HUES6 (cell line): ENCODE results near the gene DPH2.

ENCODE experiments used
- H3K27ac ChIP-seq: 2 replicates; pipeline ENCODE4 v1.7.0; 2013; ENCODE audit warnings: low read depth, mild to moderate bottlenecking, low read length, inconsistent platforms
- H3K27me3 ChIP-seq: 2 replicates; pipeline ENCODE4 v1.6.1; 2013; ENCODE audit warnings: low read length; ENCODE audit not compliant: control insufficient read depth, insufficient read depth
- H3K36me3 ChIP-seq: 2 replicates; pipeline ENCODE4 v1.6.1; 2013; ENCODE audit warnings: low read length; ENCODE audit not compliant: control insufficient read depth, insufficient read depth
- H3K4me1 ChIP-seq: 2 replicates; pipeline ENCODE4 v1.6.1; 2013; ENCODE audit warnings: low read length; ENCODE audit not compliant: control insufficient read depth, insufficient read depth
- H3K4me3 ChIP-seq: 2 replicates; pipeline ENCODE4 v1.5.1; 2013; ENCODE audit warnings: low read depth, low read length
- H3K9ac ChIP-seq: one replicate; pipeline ENCODE4 v1.6.1; 2013; ENCODE audit warnings: mild to moderate bottlenecking, low read length
- H3K9me3 ChIP-seq: 2 replicates; pipeline ENCODE4 v1.6.1; 2013; ENCODE audit warnings: low read depth, low read length; ENCODE audit not compliant: control insufficient read depth, insufficient read depth

The DPH2 gene

DNA sequence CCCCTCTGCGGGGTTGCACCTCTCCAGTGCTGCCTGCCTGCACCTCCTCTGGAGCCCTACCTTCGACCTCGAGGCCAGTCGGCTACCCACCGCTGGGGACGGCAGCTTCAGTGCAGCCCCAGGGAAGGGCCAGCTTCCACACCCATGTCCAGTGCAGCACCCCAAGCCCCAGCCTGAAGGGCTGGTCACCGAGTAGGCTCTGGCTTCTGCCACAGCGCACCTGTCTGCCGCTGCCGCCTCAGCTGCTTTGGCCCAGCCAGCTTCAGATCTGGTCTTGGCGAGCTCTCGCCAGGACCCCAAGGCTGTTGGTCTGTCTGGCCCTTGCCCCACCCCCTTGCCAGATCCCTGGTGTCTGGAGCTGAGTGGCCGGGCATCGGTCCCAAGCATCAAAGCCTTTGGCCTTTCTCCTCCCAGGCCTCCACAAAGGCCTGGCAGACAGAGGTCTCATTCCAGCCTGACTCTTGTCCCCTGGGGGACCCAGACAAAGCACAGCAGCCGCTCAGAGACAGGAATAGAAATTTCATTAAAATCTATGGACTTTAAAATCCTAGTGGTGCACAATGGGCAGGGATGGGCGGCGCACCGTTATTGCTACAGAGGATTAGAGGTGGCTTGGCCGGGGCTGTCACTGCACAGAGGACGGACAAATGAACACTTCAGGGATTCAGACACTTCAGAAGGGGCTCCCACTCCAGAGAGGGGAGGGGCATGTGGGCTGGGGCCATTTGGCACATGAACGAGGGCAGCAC lies 26.3 kb downstream of the DPH2 start:
- peaks cover 13% of the 10 kb centered on the region; the same call in 1 of the 2 replicates for H3K36me3 ChIP-seq

GRCh38 chr1:43996733-43997115 lies 26.9 kb downstream of the DPH2 start:
- Histone ChIP-seq H3K27me3 (no peaks in the 10 kb centered on the region), H3K4me1 (peaks cover 19% of the 10 kb centered on the region), H3K27ac (no peak overlapping the region), H3K36me3 (peaks cover 19% of the 10 kb centered on the region; the same call in 1 of the 2 replicates), H3K4me3 (no peak overlapping the region), H3K9ac (no peak overlapping the region), H3K9me3 (no peaks in the 10 kb centered on the region)

More for the DNA sequence above, 26.3 kb downstream of the DPH2 start:
- Histone ChIP-seq H3K4me3 (no peak overlapping the region), H3K9me3 (no peaks in the 10 kb centered on the region), H3K27ac (no peak overlapping the region), H3K27me3 (no peaks in the 10 kb centered on the region), H3K9ac (no peak overlapping the region), H3K4me1 (peaks cover 20% of the 10 kb centered on the region)

DNA sequence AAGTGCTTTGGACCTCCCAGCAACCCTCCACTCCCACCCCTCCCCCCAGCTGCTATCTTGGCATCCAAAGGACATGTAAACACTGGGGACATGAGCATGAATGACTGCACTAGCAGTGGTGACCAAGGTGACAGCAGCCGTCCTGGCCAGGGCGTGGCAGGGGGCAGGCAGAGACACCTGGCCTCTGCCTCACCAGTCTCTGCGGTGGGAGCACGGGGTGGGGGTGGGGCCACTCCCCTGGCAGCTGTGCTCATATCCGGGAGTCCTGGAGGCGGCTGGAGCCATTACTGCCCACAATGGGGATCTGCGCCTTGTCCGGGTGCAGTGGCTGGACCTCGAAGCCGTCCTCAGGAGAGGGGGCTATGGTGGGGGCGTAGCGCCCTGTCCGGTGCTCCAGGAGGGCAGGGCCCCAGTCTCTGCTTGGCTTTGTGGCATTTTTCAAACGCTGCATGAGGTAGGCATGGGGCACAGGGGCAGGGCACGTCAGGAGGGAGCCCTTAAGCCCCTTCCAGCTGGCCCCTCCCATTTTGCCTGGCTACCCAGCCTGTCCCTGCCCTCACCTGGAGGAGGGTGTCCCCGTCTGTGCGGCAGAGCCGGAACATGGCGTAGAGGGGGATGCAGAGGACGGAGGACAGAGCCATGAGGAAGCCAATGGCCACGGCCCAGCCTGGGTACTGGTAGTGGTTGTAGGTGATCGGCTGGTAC lies 27.6 kb downstream of the DPH2 start:
- no peaks in the 10 kb centered on the region for H3K27me3 ChIP-seq
- H3K4me3 ChIP-seq: no peak overlapping the region
- no peak overlapping the region for H3K9ac ChIP-seq
- peaks cover 18% of the 10 kb centered on the region for H3K4me1 ChIP-seq
- no peaks in the 10 kb centered on the region for H3K9me3 ChIP-seq
- no peak overlapping the region for H3K27ac ChIP-seq
- H3K36me3 ChIP-seq: peaks cover 22% of the 10 kb centered on the region; the same call in 1 of the 2 replicates

GRCh38 chr1:43998000-43998378 lies 28.2 kb downstream of the DPH2 start:
- H3K27ac ChIP-seq: no peak overlapping the region
- no peaks in the 10 kb centered on the region for H3K9me3 ChIP-seq
- H3K27me3 ChIP-seq: no peaks in the 10 kb centered on the region
- no peak overlapping the region for H3K9ac ChIP-seq
- no peak overlapping the region for H3K4me3 ChIP-seq
- peaks cover 22% of the 10 kb centered on the region; the same call in 1 of the 2 replicates for H3K36me3 ChIP-seq
- H3K4me1 ChIP-seq: peaks cover 13% of the 10 kb centered on the region; the same call in 1 of the 2 replicates

- Histone ChIP-seq H3K36me3 (peaks cover 22% of the 10 kb centered on the region; the same call in 1 of the 2 replicates), H3K9ac (no peak overlapping the region)
Measured at GRCh38 chr1:43999455-43999854, 29.6 kb downstream of the DPH2 start.

GRCh38 chr1:44000122-44000665 lies 30.4 kb downstream of the DPH2 start:
- Histone ChIP-seq H3K27me3 (no peaks in the 10 kb centered on the region), H3K36me3 (peaks cover 22% of the 10 kb centered on the region; the same call in 1 of the 2 replicates), H3K4me3 (no peak overlapping the region), H3K9ac (no peak overlapping the region), H3K4me1 (peaks cover 7% of the 10 kb centered on the region; the same call in 1 of the 2 replicates), H3K27ac (no peak overlapping the region), H3K9me3 (no peaks in the 10 kb centered on the region)

More at GRCh38 chr1:43999455-43999854, 29.6 kb downstream of the DPH2 start:
- Histone ChIP-seq H3K9me3 (no peaks in the 10 kb centered on the region), H3K27me3 (no peaks in the 10 kb centered on the region), H3K27ac (no peak overlapping the region), H3K4me3 (no peak overlapping the region), H3K4me1 (peaks cover 13% of the 10 kb centered on the region; the same call in 1 of the 2 replicates)

GRCh38 chr1:44002165-44002564 lies 32.4 kb downstream of the DPH2 start:
- H3K27ac ChIP-seq: no peak overlapping the region
- peaks cover 22% of the 10 kb centered on the region; the same call in 1 of the 2 replicates for H3K36me3 ChIP-seq
- no peak overlapping the region for H3K4me3 ChIP-seq
- H3K4me1 ChIP-seq: peaks cover 5% of the 10 kb centered on the region; the same call in 1 of the 2 replicates
- no peak overlapping the region for H3K9ac ChIP-seq
- H3K27me3 ChIP-seq: no peaks in the 10 kb centered on the region
- no peaks in the 10 kb centered on the region for H3K9me3 ChIP-seq

DNA sequence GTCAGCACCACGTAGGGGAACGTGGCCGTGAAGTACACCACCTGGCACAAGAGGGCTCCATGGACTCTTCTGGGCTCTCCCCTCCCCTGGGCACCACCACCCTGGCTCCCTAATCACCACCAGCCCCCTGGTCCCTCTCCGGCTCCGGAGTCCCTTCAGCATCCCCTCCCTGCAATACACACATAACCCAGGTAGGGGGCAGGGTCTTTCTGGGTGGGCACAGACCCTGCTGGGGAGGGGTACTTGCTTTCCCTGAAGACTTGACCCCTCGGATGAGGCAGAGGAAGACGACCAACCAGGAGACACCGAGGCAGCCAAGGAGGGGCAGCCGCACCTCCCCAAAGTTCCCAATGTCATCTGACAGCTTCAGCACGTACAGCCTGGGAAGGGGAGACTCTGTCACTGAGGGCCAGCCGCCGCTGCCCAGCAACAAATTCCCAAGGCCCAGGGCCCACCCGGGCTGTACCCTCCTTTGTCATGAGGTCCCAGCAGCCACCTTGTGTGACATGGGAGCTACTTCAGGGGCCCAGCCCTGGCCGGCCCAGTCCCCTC lies 32.9 kb downstream of the DPH2 start:
- no peaks in the 10 kb centered on the region for H3K9me3 ChIP-seq
- no peaks in the 10 kb centered on the region for H3K27me3 ChIP-seq
- H3K4me1 ChIP-seq: no peaks in the 10 kb centered on the region; the same call in 1 of the 2 replicates
- H3K4me3 ChIP-seq: no peak overlapping the region
- no peak overlapping the region for H3K27ac ChIP-seq
- peaks cover 24% of the 10 kb centered on the region; the same call in 1 of the 2 replicates for H3K36me3 ChIP-seq
- H3K9ac ChIP-seq: no peak overlapping the region

DNA sequence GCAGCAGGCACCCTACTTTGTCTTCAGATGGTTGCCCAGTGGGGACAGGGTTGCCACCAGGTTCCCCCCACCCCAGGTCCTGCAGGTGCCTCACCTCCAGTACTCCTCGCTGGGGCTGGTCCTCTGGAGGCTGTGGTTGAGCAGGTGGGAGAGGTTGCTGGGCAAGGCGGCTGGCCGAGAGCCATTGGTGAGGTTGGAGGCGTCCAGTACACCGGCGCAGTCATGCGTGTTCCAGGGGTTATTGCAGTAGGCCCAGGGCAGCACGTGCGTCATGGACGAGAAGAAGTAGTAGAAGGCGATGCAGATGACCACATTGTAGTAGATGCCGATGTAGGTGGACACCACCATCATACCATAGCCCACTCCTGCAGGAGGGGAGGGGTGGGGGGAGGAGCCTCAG lies 38.4 kb downstream of the DPH2 start:
- H3K27ac ChIP-seq: no peak overlapping the region
- peaks cover 4% of the 10 kb centered on the region; the same call in 1 of the 2 replicates for H3K4me1 ChIP-seq
- H3K4me3 ChIP-seq: no peak overlapping the region
- H3K36me3 ChIP-seq: peaks cover 13% of the 10 kb centered on the region; the same call in 1 of the 2 replicates
- no peak overlapping the region for H3K9ac ChIP-seq
- no peaks in the 10 kb centered on the region for H3K9me3 ChIP-seq
- no peaks in the 10 kb centered on the region for H3K27me3 ChIP-seq

GRCh38 chr1:44010935-44011471 lies 41.2 kb downstream of the DPH2 start:
- H3K36me3 ChIP-seq: peaks cover 13% of the 10 kb centered on the region; the same call in 1 of the 2 replicates

More at GRCh38 chr1:44010935-44011471, 41.2 kb downstream of the DPH2 start:
- H3K4me3 ChIP-seq: no peak overlapping the region
- H3K9me3 ChIP-seq: no peaks in the 10 kb centered on the region
- no peak overlapping the region; the same call in 1 of the 2 replicates for H3K27ac ChIP-seq
- H3K27me3 ChIP-seq: no peaks in the 10 kb centered on the region
- H3K9ac ChIP-seq: no peak overlapping the region
- peaks cover 4% of the 10 kb centered on the region; the same call in 1 of the 2 replicates for H3K4me1 ChIP-seq
